HepG2 (cell line): ENCODE measurements around the gene SMYD1. TPM values are rescaled to one million over a fixed set of nuclear protein-coding genes. Genes with fewer than 3 reads are reported as not detected.

Experiments used
- AKNA ChIP-seq: sonication (generic); formaldehyde crosslinking; IDR thresholded peaks from 2 replicates; pipeline ENCODE4 v1.4.0; 2020; ENCODE audit warnings: missing genetic modification reagents, borderline replicate concordance
- CSRNP1 ChIP-seq: sonication (generic); formaldehyde crosslinking; IDR thresholded peaks from 2 replicates; pipeline ENCODE4 v1.8.1; 2023; ENCODE audit warnings: mild to moderate bottlenecking, missing genetic modification reagents
- DMAP1 ChIP-seq: IDR thresholded peaks from 2 replicates; pipeline ENCODE4 v1.6.1; 2016
- DR1 ChIP-seq: sonication (generic); formaldehyde crosslinking; IDR thresholded peaks from 2 replicates; pipeline ENCODE4 v1.8.0; 2021; ENCODE audit warnings: mild to moderate bottlenecking, missing genetic modification reagents, inconsistent platforms
- ELK4 ChIP-seq: sonication (generic); formaldehyde crosslinking; IDR thresholded peaks from 2 replicates; pipeline ENCODE4 v1.9.0; 2021; ENCODE audit warnings: missing genetic modification reagents, borderline replicate concordance
- IRF1 ChIP-seq: sonication (generic); formaldehyde crosslinking; IDR thresholded peaks from 2 replicates; pipeline ENCODE4 v1.4.0; 2020; ENCODE audit warnings: low read depth, mild to moderate bottlenecking, missing genetic modification reagents
- MATR3 ChIP-seq: sonication (generic); formaldehyde crosslinking; IDR thresholded peaks from 2 replicates; pipeline ENCODE4 v1.4.0; 2020; ENCODE audit warnings: missing genetic modification reagents
- MTERF4 ChIP-seq: sonication (generic); formaldehyde crosslinking; IDR thresholded peaks from 2 replicates; pipeline ENCODE4 v1.8.0; 2023; ENCODE audit warnings: mild to moderate bottlenecking, missing genetic modification reagents
- STAT6 ChIP-seq: sonication (generic); formaldehyde crosslinking; IDR thresholded peaks from 2 replicates; pipeline ENCODE4 v1.4.0; 2020; ENCODE audit warnings: missing genetic modification reagents, mild to moderate bottlenecking, borderline replicate concordance
- ZBTB2 ChIP-seq: sonication (generic); formaldehyde crosslinking; IDR thresholded peaks from 2 replicates; pipeline ENCODE4 v1.8.0; 2022; ENCODE audit warnings: low read depth, missing genetic modification reagents
- ZNF484 ChIP-seq: sonication (generic); formaldehyde crosslinking; IDR thresholded peaks from 2 replicates; pipeline ENCODE4 v1.5.1; 2020; ENCODE audit warnings: mild to moderate bottlenecking, low read depth, missing genetic modification reagents, borderline replicate concordance
- ZNF740 ChIP-seq: sonication (generic); formaldehyde crosslinking; IDR thresholded peaks from 2 replicates; pipeline ENCODE4 v1.4.0; 2020; ENCODE audit warnings: missing genetic modification reagents
- ZSCAN22 ChIP-seq: sonication (generic); formaldehyde crosslinking; IDR thresholded peaks from 2 replicates; pipeline ENCODE4 v1.4.0; 2020; ENCODE audit warnings: mild to moderate bottlenecking, missing genetic modification reagents
- polyA plus RNA-seq, 8 experiments: library from polyadenylated mRNA; depleted of rRNA in 3 of 8; stranded (reverse) in 7 of 8; unstranded in 1 of 8; fragments of >200 nt; fragmentation: Illumina TruSeq in 4 of 8; extraction: Trizol in 4 of 8; gene quantifications; 2 replicates each; pipeline versions ENCODE4 v1.2.1 to v1.2.3, GENCODE V29; 2011 to 2016; ENCODE audit warnings: low read depth in 4 of 8, missing spikeins in 1 of 8, mixed read lengths in 1 of 8; ENCODE audit not compliant: insufficient read depth in 1 of 8
- total RNA-seq, 5 experiments: library from RNA; depleted of rRNA; stranded (reverse); fragments of >200 nt; fragmentation: Illumina TruSeq; extraction: Trizol; gene quantifications; 2 replicates each; pipeline ENCODE4 v1.2.3, GENCODE V29; 2016; ENCODE audit warnings: low read depth in 1 of 5

The SMYD1 gene
- total and polyA plus RNA-seq, 2 of the 13 experiments (the other 11 are each of a cell fraction or from before 2014, with no cell fraction given): not detected

- no peak for TF ChIP-seq AKNA (CRISPR knock-in tag)
- no peak for TF ChIP-seq ELK4 (CRISPR knock-in tag)
- no peak for TF ChIP-seq DMAP1 (CRISPR knock-in tag)
- no peak for TF ChIP-seq ZNF484 (CRISPR knock-in tag)
- TF ChIP-seq MATR3 (CRISPR knock-in tag): no peak
- no peak for TF ChIP-seq CSRNP1 (CRISPR knock-in tag)
- TF ChIP-seq ZSCAN22 (CRISPR knock-in tag): no peak
- TF ChIP-seq MTERF4 (CRISPR knock-in tag): no peak
- no peak for TF ChIP-seq DR1 (CRISPR knock-in tag)
- TF ChIP-seq ZBTB2 (CRISPR knock-in tag): no peak
- no peak for TF ChIP-seq IRF1 (CRISPR knock-in tag)
- no peak for TF ChIP-seq STAT6 (CRISPR knock-in tag)
- TF ChIP-seq ZNF740 (CRISPR knock-in tag): no peak
Measured at GRCh38 chr2:88128654-88129312, 61.2 kb downstream of the SMYD1 start (continued).
